Upper lobe of left lung (tissue), 4 donors: ENCODE measurements around the gene ONECUT3.

Experiments used
- EP300 ChIP-seq, 4 donors: sonication (generic); formaldehyde crosslinking; IDR thresholded peaks; one replicate each; pipeline ENCODE4 v1.5.1; 2017; ENCODE audit warnings: antibody characterized with exemption in 4 of 4, control low read depth in 2 of 4
- POLR2A ChIP-seq, 4 donors: fragments of 450-650 bp; IDR thresholded peaks; one replicate each; pipeline ENCODE4 v1.5.1; 2016 to 2017; ENCODE audit warnings: antibody characterized with exemption in 4 of 4, mild to moderate bottlenecking in 2 of 4
- TF ChIP-seq, protein P1 (sequence below), 6 experiments: fragments of 450-650 bp in 4 of 6; fragments of 200-600 bp in 2 of 6; sonication (generic) in 2 of 6; IDR thresholded peaks; one replicate each; pipeline ENCODE4 v1.5.1; 2016 to 2019; ENCODE audit warnings: antibody characterized with exemption in 6 of 6

DNA sequence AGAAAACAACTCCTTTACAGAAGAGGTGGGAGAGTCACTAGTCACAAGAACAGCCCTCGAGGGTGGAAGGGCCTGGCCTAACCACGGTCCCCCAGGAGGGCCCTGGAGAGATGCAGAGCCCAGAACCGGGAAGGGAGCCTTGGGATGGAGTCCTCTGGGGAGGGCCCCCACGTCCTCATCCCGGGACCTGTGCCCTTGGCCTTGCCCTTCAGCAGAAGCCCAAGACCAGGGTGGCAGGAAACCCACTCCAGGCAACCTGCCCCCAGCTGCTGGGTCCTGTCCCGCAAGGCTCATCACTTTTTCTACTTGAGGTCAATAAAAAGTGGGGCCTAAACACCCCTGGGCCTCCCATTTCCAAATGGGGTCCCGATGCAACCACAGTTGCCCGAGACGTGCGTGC, 61.1 kb downstream of the ONECUT3 start:
- TF ChIP-seq, protein P1, sequence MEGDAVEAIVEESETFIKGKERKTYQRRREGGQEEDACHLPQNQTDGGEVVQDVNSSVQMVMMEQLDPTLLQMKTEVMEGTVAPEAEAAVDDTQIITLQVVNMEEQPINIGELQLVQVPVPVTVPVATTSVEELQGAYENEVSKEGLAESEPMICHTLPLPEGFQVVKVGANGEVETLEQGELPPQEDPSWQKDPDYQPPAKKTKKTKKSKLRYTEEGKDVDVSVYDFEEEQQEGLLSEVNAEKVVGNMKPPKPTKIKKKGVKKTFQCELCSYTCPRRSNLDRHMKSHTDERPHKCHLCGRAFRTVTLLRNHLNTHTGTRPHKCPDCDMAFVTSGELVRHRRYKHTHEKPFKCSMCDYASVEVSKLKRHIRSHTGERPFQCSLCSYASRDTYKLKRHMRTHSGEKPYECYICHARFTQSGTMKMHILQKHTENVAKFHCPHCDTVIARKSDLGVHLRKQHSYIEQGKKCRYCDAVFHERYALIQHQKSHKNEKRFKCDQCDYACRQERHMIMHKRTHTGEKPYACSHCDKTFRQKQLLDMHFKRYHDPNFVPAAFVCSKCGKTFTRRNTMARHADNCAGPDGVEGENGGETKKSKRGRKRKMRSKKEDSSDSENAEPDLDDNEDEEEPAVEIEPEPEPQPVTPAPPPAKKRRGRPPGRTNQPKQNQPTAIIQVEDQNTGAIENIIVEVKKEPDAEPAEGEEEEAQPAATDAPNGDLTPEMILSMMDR (IDR thresholded peaks at IDR 0.05) = no peak
- no peak for TF ChIP-seq POLR2A (IDR thresholded peaks at IDR 0.05)
- TF ChIP-seq EP300 (IDR thresholded peaks at IDR 0.05) = no peak
